CD14-positive monocyte (primary cell): ENCODE results near the gene MVB12B. TPM values are rescaled to one million over a fixed set of nuclear protein-coding genes. Genes with fewer than 3 reads are reported as not detected.

ENCODE experiments used
- DNase-seq, 3 donors: peaks; one replicate each; pipeline ENCODE4 v3.0.0-alpha.2; 2011 to 2022
- H2AFZ ChIP-seq: 2 replicates; pipeline ENCODE4 v1.6.0; 2012; ENCODE audit warnings: mild to moderate bottlenecking, low read depth, low read length, inconsistent platforms; ENCODE audit not compliant: insufficient read depth, poor library complexity, severe bottlenecking
- H3K27ac ChIP-seq, 2 donors: 1 replicate in 1 of 2; 2 replicates in 1 of 2; pipeline ENCODE4 v1.5.1; 2012 to 2013; ENCODE audit warnings: low read length in 2 of 2, control low read depth in 1 of 2, inconsistent platforms in 1 of 2, low read depth in 1 of 2, mild to moderate bottlenecking in 1 of 2
- H3K27me3 ChIP-seq, 2 donors: one replicate each; pipeline versions ENCODE4 v1.6.0 to v1.6.1; 2011 to 2013; ENCODE audit warnings: low read length in 2 of 2; ENCODE audit not compliant: control insufficient read depth in 2 of 2, insufficient read depth in 2 of 2
- H3K36me3 ChIP-seq, 2 donors: replicated peaks in 1 of 2; 1 replicate in 1 of 2; 2 replicates in 1 of 2; pipeline versions ENCODE4 v1.5.1 to v1.6.1; 2012 to 2013; ENCODE audit warnings: low read length in 2 of 2, control low read depth in 1 of 2, inconsistent platforms in 1 of 2, mild to moderate bottlenecking in 1 of 2; ENCODE audit not compliant: insufficient read depth in 2 of 2, control insufficient read depth in 1 of 2
- H3K4me1 ChIP-seq, 2 donors: 1 replicate in 1 of 2; 2 replicates in 1 of 2; pipeline versions ENCODE4 v1.5.1 to v1.6.1; 2012 to 2013; ENCODE audit warnings: low read length in 2 of 2, control low read depth in 1 of 2, inconsistent platforms in 1 of 2, mild to moderate bottlenecking in 1 of 2, moderate library complexity in 1 of 2; ENCODE audit not compliant: insufficient read depth in 2 of 2, control insufficient read depth in 1 of 2
- H3K4me2 ChIP-seq: replicated peaks from 2 replicates; pipeline ENCODE3; 2012; ENCODE audit warnings: low read length, moderate library complexity, mild to moderate bottlenecking; ENCODE audit not compliant: poor library complexity, severe bottlenecking; ENCODE audit errors: extremely low read depth
- H3K4me3 ChIP-seq, 3 experiments: fragments of 200-600 bp in 1 of 3; sonication (generic) in 1 of 3; replicated peaks in 1 of 3; 1 replicate in 2 of 3; 2 replicates in 1 of 3; pipeline ENCODE4 v1.5.1; 2011 to 2013; ENCODE audit warnings: low read length in 3 of 3, mild to moderate bottlenecking in 3 of 3, control low read depth in 2 of 3, low read depth in 2 of 3, inconsistent platforms in 1 of 3, moderate library complexity in 1 of 3
- H3K79me2 ChIP-seq: 2 replicates; pipeline ENCODE4 v1.6.0; 2012; ENCODE audit warnings: mild to moderate bottlenecking, control low read depth, inconsistent platforms, low read length, moderate library complexity; ENCODE audit not compliant: insufficient read depth
- H3K9ac ChIP-seq: 2 replicates; pipeline ENCODE4 v1.6.0; 2017; ENCODE audit warnings: low read length, mild to moderate bottlenecking; ENCODE audit not compliant: insufficient read depth, poor library complexity, severe bottlenecking
- H3K9me3 ChIP-seq, 2 donors: replicated peaks in 1 of 2; 1 replicate in 1 of 2; 2 replicates in 1 of 2; pipeline versions ENCODE4 v1.5.1 to v1.6.1; 2012 to 2013; ENCODE audit warnings: low read length in 2 of 2, control low read depth in 1 of 2; ENCODE audit not compliant: control insufficient read depth in 1 of 2, insufficient read depth in 1 of 2
- H4K20me1 ChIP-seq: 2 replicates; pipeline ENCODE4 v1.6.0; 2012; ENCODE audit warnings: mild to moderate bottlenecking, low read length, control low read depth, moderate library complexity; ENCODE audit not compliant: insufficient read depth
- H3K27ac Mint-ChIP-seq, 7 donors: one replicate each; pipeline ENCODE4 v1.8.0; 2020; ENCODE audit warnings: mild to moderate bottlenecking in 7 of 7, mixed read lengths in 7 of 7, moderate library complexity in 6 of 7, inconsistent platforms in 2 of 7
- H3K27me3 Mint-ChIP-seq, 3 donors: one replicate each; pipeline ENCODE4 v1.8.0; 2021 to 2022; ENCODE audit warnings: low read depth in 3 of 3, mild to moderate bottlenecking in 3 of 3, mixed read lengths in 3 of 3, moderate library complexity in 3 of 3, inconsistent platforms in 1 of 3
- H3K36me3 Mint-ChIP-seq, 2 donors: one replicate each; pipeline ENCODE4 v1.8.0; 2020; ENCODE audit warnings: mixed read lengths in 2 of 2, inconsistent platforms in 1 of 2, mild to moderate bottlenecking in 1 of 2
- H3K4me1 Mint-ChIP-seq: one replicate; pipeline ENCODE4 v1.8.0; 2020; ENCODE audit warnings: mild to moderate bottlenecking, mixed read lengths
- H3K4me3 Mint-ChIP-seq, 2 donors: one replicate each; pipeline ENCODE4 v1.8.0; 2020; ENCODE audit warnings: mild to moderate bottlenecking in 2 of 2, mixed read lengths in 2 of 2, moderate library complexity in 1 of 2
- H3K9me3 Mint-ChIP-seq, 7 donors: one replicate each; pipeline ENCODE4 v1.8.0; 2020 to 2022; ENCODE audit warnings: mixed read lengths in 7 of 7, mild to moderate bottlenecking in 6 of 7, moderate library complexity in 6 of 7, inconsistent platforms in 2 of 7
- WGBS: methylation state at CpG from one replicate; pipeline ENCODE4 v1.1.5; 2013; ENCODE audit warnings: missing lambda C conversion rate; ENCODE audit not compliant: insufficient coverage; 5-methylcytosine and 5-hydroxymethylcytosine counted together
- intact Hi-C, 2 donors: fragments of 100-400 bp; cut with micrococcal nuclease; formaldehyde crosslinking; loops; one replicate each; pipeline versions ENCODE4 v1.15.0 to v1.15.1; 2023
- polyA plus RNA-seq, 3 donors: library from polyadenylated mRNA; depleted of rRNA in 1 of 3; unstranded in 2 of 3; stranded (reverse) in 1 of 3; fragments of 300-500 nt in 2 of 3; fragments of >200 nt in 1 of 3; fragmentation: Illumina TruSeq in 2 of 3; gene quantifications; 1 replicate in 2 of 3; 2 replicates in 1 of 3; pipeline ENCODE4 v1.2.3, GENCODE V29; 2012 to 2021
- TF ChIP-seq, protein P1 (sequence below): fragments of 200-600 bp; IDR thresholded peaks from one replicate; pipeline ENCODE4 v1.8.0; 2022; ENCODE audit warnings: antibody characterized with exemption, mild to moderate bottlenecking

Gene MVB12B
- polyA plus RNA-seq, 3 donors, result 2.8 to 8.1 (median 3.5) TPM

GRCh38 chr9:126480813-126481212 is 154.2 kb downstream of the MVB12B start:
- H3K9ac ChIP-seq, result no peak overlapping the region
- H3K9me3 ChIP-seq, result peaks cover 0 to 2% of the 10 kb centered on the region in 2 donors
- Mint-ChIP-seq H3K27ac (peak overlapping the region in 1 of 7 donors; percentile 54), H3K27me3 (no peaks in the 10 kb centered on the region), H3K36me3 (peaks cover 44 to 59% of the 10 kb centered on the region in 2 donors), H3K4me1 (peaks cover 42% of the 10 kb centered on the region), H3K9me3 (peaks cover 0 to 8% (median 0%) of the 10 kb centered on the region in 7 donors), H3K4me3 (peak overlapping the region in 1 of 2 donors; percentile 26)
- H3K4me3 ChIP-seq, result no peak overlapping the region
- H3K4me1 ChIP-seq, result peaks cover 16 to 46% of the 10 kb centered on the region in 2 donors
- DNase-seq, result no peak
- H3K27ac ChIP-seq, result no peak overlapping the region
- H3K4me2 ChIP-seq, result peak overlapping the region; percentile 16
- 96% methylated on average over 3 of the region's 6 CpGs for WGBS
- peaks cover 0 to 19% of the 10 kb centered on the region in 2 donors for H3K36me3 ChIP-seq
- H3K79me2 ChIP-seq, result no peaks in the 10 kb centered on the region
- H4K20me1 ChIP-seq, result no peaks in the 10 kb centered on the region
- TF ChIP-seq, protein P1, sequence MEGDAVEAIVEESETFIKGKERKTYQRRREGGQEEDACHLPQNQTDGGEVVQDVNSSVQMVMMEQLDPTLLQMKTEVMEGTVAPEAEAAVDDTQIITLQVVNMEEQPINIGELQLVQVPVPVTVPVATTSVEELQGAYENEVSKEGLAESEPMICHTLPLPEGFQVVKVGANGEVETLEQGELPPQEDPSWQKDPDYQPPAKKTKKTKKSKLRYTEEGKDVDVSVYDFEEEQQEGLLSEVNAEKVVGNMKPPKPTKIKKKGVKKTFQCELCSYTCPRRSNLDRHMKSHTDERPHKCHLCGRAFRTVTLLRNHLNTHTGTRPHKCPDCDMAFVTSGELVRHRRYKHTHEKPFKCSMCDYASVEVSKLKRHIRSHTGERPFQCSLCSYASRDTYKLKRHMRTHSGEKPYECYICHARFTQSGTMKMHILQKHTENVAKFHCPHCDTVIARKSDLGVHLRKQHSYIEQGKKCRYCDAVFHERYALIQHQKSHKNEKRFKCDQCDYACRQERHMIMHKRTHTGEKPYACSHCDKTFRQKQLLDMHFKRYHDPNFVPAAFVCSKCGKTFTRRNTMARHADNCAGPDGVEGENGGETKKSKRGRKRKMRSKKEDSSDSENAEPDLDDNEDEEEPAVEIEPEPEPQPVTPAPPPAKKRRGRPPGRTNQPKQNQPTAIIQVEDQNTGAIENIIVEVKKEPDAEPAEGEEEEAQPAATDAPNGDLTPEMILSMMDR, result no peak
- no peak overlapping the region for H2AFZ ChIP-seq
- intact Hi-C loops, result loop anchor here in 1 of 2 donors (5.0 kb wide), 1 partner anchor 164 kb away; no protein-coding TSS in a partner anchor
- no peaks in the 10 kb centered on the region for H3K27me3 ChIP-seq

- DNase-seq, result no peak
- no peak overlapping the region for H3K9ac ChIP-seq
- 97% methylated on average over 13 of the region's 13 CpGs for WGBS
- Mint-ChIP-seq H3K4me3 (no peak overlapping the region), H3K4me1 (peaks cover 37% of the 10 kb centered on the region), H3K9me3 (peaks cover 0 to 8% (median 0%) of the 10 kb centered on the region in 7 donors), H3K36me3 (peaks cover 44 to 61% of the 10 kb centered on the region in 2 donors), H3K27ac (no peak overlapping the region), H3K27me3 (no peaks in the 10 kb centered on the region)
- no peak overlapping the region for H3K27ac ChIP-seq
- H3K79me2 ChIP-seq, result no peaks in the 10 kb centered on the region
- H3K9me3 ChIP-seq, result peaks cover 0 to 2% of the 10 kb centered on the region in 2 donors
- H2AFZ ChIP-seq, result no peak overlapping the region
- peaks cover 0 to 19% of the 10 kb centered on the region in 2 donors for H3K36me3 ChIP-seq
- H3K27me3 ChIP-seq, result no peaks in the 10 kb centered on the region
- H3K4me2 ChIP-seq, result peak overlapping the region; percentile 75
- H3K4me3 ChIP-seq, result peak overlapping the region in 1 of 3 experiments; percentile 68
- H3K4me1 ChIP-seq, result peaks cover 11 to 40% of the 10 kb centered on the region in 2 donors
- intact Hi-C loops, result loop anchor here in 1 of 2 donors (5.0 kb wide), 1 partner anchor 165 kb away; no protein-coding TSS in a partner anchor
- H4K20me1 ChIP-seq, result no peaks in the 10 kb centered on the region
- TF ChIP-seq, protein P1, result no peak
Observed at GRCh38 chr9:126481862-126482261, 155.2 kb downstream of the MVB12B start.
